ENCODE data around the gene BBIP1.
"Not testable (repeated sequence)": the region's sequence is repeated elsewhere in the genome, so short reads cannot be mapped to it uniquely, and the experiment has no call there.

Gene BBIP1

DNA sequence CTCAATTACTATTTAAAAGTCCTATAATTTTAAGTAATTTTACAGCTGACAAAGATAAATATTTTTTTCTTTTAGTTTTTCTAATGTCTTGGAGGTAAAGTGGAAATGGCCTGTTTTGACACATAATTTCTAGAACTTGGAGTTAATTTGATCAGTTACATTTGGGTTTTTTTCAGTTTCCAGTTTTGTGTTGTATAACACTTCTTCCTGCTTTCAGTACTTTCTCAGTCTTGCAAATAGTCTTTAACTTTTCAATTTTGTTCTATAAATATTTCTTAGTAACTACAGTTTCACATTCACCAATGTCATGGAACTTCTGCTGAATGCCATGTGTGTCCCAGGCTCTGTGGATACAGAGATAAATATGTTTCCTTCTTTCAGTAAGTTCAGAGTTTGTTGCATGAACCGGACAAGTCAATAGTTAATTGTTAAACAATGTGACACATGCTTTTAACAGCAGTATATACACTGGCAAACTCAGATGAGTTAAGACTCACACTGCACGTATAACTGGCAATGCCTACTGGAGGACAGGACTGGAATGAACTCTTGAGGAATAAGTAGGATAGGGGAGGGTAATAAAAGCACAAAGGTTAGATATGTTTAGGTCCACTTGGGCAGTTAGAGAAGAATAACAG is 5.0 kb upstream of the BBIP1 start:
- no peak for DNase-seq (ENCODE audit: low read depth in 2 of 3, low spot score in 2 of 3)

DNA sequence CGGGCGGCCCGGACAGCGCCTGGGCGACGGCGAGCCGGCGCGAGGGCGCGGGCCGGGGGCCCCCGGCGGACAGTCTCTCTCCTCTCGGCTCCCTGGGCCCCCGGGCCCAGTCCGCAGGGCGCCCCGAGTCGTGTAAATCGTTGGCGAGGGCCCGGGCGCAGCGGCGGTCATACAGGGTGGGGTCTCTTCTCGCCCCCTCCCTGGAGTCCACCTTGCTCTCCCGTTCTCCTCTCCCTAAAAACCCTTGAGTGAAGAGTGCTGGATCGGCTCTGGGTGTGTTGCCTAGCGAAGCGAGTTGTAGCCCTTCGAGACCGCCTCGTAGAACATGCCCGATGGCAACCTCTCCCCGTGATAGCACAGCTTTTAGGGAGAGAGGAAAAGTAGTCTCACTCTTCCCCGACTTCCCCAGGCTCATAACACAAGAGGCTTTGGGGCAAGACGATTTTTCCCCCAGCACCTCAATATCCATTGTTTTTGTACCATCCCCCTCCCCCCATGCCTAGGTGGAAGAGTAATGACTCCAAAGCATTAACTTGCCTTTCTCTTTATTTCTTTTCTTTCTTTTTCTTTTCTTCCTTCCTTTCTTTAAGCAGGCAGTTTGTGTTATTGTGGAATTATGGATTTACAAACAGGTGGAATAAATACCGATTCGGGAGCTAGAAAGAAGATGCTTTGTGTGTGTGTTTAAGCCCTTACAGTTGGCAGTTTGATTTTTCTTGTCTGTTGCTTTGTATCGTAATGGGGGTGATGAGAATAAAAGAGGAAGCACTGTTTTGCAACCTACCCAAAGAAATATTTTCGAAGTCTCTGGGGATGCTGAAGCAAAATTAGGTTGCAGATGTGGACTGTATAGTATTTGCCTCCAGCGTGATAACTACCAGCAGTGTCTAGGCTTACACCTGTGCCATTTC is 1.2 kb upstream of the BBIP1 start:
- peak in 1 of 3 experiments; percentile 17 for DNase-seq (ENCODE audit: low read depth in 2 of 3, low spot score in 2 of 3)

- peak; percentile 77 to 95 (median 86) for DNase-seq (ENCODE audit: low read depth in 2 of 3, low spot score in 2 of 3)
Observed at GRCh38 chr10:110919349-110919931, 460 bp upstream of the BBIP1 start, which contains the start of gene SHOC2. Gene SHOC2, plus strand, starts transcription at chr10:110919604. Its CDS starts 44,755 bp downstream, at chr10:110964359.

DNA sequence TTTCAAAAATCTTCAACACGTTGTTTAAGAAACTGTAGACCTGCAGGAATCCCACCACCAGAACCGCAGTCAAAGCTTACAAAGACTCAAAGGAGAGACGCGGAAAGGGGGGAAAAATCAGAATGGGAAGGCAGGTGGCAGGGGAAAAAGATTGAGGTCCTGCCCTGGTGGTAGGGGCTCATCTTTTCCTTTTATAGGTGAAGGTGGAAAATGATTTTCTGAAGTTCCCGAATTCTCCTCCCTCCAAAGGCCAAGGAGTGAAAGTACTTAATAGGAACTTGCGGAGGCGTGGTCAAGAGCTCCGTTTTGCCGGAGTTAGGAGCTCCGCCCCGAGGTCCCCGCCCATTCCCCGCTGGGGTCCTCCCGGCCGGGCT is 724 bp downstream of the BBIP1 start:
- DNase-seq (ENCODE audit: low read depth in 2 of 3, low spot score in 2 of 3): peak in 1 of 3 experiments; percentile 85

- DNase-seq (ENCODE audit: low read depth in 2 of 3, low spot score in 2 of 3): no peak
Observed at GRCh38 chr10:110916554-110917346, 2.2 kb downstream of the BBIP1 start.

- not testable (repeated sequence) for DNase-seq (ENCODE audit: low read depth in 2 of 3, low spot score in 2 of 3)
Observed at GRCh38 chr10:110915600-110915999, 3.4 kb downstream of the BBIP1 start.

DNA sequence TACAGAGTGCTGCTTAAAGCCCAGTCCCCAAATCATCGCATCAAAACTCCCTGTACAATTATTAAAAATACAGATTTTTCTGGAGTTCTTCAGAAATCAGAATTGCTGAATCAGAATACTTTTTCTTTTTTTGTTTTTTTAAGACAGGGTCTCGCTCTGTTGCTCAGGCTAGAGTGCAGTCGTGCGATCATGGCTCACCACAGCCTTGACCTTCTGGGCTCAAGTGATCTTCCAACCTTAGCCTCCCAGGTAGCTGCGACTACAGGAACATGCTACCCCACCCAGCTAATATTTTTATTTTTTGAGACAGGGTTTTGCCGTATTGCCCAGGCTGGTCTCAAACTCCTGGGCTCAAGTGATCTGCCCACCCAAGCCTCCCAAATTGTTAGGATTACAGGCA is 3.9 kb downstream of the BBIP1 start:
- DNase-seq (ENCODE audit: low read depth in 2 of 3, low spot score in 2 of 3): no peak

DNA sequence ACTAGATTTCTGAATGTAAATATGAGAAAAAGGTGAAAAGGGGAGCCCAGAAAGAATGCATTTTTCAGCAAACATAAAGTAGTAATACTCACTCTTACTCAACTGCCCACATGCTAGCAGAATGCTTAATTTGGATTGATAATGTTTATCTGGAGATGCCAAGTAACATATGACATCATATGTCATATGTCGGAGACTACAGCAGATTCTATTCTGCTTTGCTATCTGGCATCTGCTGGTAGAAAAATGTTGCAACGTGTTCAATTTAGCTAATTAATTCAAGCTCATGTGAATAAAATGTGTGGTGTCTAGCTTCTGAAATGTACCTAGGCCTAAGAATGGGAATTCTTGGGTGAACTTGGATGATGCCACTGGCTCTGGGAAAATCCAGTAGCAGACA is 4.5 kb downstream of the BBIP1 start:
- DNase-seq (ENCODE audit: low read depth in 2 of 3, low spot score in 2 of 3): no peak

DNA sequence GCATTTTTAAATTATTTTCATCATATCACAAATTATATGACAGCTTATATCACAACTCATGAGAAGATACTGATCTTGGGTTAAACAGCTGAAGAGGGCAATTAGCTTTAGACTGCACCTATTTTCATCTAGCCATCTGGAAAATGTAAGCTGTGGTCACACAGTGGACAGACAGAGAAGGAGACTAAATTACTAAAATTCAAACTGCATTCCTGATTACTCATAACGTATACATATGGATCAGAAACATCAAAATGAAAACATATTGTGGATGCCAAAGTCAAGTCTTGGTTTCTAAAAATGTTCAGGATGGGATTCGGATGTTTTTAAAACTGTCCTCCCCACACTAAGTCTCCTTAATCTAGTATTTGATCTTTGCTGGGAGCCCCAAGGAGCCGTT is 6.6 kb downstream of the BBIP1 start:
- no peak for DNase-seq (ENCODE audit: low read depth in 2 of 3, low spot score in 2 of 3)

DNA sequence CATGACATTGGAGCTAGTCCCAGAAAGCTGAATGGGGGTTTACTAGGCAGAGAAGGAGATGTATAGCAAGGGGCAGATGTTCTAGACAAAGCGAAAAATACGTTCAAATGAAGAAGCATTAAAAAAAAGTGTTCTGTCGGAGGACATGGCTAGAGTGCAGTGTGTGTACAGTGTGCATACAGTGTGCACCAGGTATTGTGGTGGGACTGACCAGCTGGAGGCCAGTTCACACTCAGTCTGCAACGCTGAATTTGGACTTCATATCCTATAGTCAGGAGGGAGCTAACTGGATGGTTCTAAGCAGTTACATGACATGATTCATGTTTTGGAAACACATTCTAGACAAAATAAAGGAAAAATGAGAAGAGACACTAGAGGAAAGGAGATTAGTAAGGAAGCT is 8.8 kb downstream of the BBIP1 start:
- no peak for DNase-seq (ENCODE audit: low read depth in 2 of 3, low spot score in 2 of 3)

DNA sequence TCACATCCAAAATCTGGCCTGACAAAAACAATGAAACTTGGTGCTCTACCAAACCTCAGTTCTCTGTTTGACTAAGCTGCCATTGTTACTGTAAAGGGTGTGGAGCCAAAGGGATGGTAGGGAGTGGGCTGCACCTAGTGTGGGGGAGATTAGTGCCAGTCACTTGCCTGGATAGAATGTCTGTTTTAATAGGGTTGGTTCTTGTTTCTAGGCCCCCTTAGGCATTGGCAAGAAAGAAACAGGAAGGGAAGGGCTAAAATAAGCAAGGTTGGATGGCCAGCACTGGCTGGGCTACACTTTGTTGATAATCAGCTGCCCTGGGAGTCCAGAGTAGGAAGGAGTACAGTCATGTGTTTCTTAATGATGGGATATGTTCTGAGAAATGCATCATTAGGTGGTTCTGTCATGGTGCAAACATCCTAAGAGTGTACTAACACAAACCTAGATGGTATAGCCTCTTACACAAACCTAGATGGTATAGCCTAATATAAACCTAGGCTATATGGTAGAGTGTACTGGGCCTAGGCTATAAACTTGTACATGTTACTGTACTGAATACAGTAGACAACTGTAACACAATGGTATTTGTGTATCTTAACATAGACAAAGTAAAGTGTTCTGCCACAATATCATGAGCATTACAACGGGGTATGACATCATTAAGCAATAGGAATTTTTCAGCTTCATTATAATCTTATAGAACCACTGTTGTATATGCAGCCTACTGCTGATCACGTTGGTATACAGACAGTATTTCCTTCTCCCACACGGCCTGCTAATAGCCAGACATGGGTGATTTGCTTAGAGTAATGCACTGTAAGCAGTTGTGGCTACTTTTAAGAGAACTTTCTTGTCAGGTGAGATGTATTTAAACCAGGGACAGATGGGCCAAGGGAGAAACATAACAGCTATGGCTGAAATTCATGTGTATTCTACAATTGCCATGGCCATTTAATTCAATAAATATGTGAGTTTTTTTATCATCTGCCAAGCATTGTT is 15.4 kb downstream of the BBIP1 start:
- DNase-seq (ENCODE audit: low read depth in 2 of 3, low spot score in 2 of 3): no peak

- DNase-seq (ENCODE audit: low read depth in 2 of 3, low spot score in 2 of 3): no peak
Observed at GRCh38 chr10:110901954-110902819, 16.8 kb downstream of the BBIP1 start.

DNA sequence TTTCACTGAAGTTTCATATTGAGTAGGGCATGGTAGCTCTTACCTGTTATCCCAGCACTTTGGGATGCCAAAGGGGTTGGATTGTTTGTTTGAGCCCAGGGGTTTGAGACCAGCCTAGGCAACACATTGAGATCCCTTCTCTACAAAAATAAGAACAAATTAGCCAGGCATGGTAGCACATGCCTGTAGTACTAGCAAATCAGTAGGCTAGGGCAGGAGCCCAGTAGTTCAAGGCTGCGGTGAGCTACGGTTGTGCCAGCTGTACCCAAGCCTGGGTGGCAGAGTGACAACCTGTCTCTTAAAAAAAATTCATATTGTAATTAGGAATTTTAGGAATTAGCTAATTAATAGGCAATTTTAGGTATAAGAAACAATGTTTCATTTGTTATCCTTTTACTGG is 18.0 kb downstream of the BBIP1 start:
- DNase-seq (ENCODE audit: low read depth in 2 of 3, low spot score in 2 of 3): no peak

DNA sequence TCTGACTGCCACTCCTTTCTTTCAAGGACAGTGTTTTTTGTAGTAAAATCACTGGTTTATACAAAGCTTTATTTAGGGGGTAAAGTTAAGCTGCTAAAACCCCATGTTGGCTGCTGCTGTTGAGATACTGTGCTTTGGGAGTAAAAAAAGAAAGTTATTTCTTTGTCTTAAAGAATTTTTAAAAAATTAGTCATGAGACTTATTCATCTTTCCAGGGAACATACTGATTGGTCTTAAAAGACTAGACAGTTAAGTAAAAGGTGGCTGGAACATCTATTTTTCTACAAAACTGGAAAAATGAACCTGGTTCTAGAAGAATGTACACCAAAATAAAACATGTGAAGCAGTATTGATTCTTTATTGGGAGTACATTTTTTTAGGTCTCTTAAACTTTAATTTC is 20.6 kb downstream of the BBIP1 start:
- no peak for DNase-seq (ENCODE audit: low read depth in 2 of 3, low spot score in 2 of 3)

- no peak for DNase-seq (ENCODE audit: low read depth in 2 of 3, low spot score in 2 of 3)
Observed at GRCh38 chr10:110897184-110897583, 21.8 kb downstream of the BBIP1 start.

DNA sequence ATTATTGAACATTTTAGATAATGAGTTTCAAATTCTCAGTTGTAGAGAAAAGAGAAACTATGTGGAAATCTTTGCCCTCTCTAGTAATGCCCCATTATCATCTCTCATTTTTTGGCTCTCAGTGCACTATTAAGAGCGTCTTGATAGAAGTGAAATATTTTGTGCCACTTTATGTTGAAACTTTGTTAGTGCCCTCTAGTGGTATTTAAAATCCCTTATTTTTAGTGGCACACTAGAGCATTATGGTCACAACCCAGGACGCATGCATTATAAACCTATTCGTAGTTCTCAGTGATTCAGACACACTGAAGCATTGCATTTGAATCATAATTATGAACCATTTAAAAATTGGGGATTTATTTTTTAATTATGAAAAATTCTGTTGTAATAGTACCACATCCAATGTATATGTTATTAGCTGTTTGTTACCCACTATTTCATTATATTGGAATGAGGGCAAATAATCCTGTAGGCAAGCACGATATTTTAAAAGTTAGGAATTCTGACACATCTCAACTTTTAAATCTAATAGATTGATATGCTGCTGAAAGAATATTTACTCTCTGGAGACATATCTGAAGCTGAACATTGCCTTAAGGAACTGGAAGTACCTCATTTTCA is 25.3 kb downstream of the BBIP1 start:
- no peak for DNase-seq (ENCODE audit: low read depth in 2 of 3, low spot score in 2 of 3)

- DNase-seq (ENCODE audit: low read depth in 2 of 3, low spot score in 2 of 3): no peak
Observed at GRCh38 chr10:110892602-110893288, 26.2 kb downstream of the BBIP1 start.

DNA sequence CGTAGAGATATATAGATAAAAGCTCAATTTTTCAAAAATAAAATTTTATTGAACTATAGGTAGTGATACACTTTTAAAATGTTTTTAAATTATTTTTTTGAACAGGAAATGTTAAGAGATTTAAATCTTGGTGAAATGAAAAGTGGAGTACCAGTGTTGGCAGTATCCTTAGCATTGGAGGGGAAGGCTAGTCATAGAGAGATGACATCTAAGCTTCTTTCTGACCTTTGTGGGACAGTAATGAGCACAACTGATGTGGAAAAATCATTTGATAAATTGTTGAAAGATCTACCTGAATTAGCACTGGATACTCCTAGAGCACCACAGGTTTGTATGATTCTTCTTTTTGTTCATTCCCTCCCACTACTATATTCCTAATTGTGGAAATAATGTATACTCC is 31.4 kb downstream of the BBIP1 start:
- no peak for DNase-seq (ENCODE audit: low read depth in 2 of 3, low spot score in 2 of 3)

All from activated CD8-positive, alpha-beta memory T cell treated with anti-CD3 and anti-CD28 coated beads for 48 hours (primary cell).